ENCODE results near the gene ELOVL4. TPM values are rescaled to one million over a fixed set of nuclear protein-coding genes. Genes with fewer than 3 reads are reported as not detected.

The ELOVL4 gene
- total and polyA plus RNA-seq, 4 experiments from 2014 or later: 2.7 to 7.4 (median 4.3) TPM

- Mint-ChIP-seq H3K36me3 (peaks cover 3 to 4% of the 10 kb centered on the region in 2 donors), H3K9me3 (no peaks in the 10 kb centered on the region), H3K4me3 (no peak overlapping the region), H3K27ac (no peak overlapping the region), H3K27me3 (peaks cover 0 to 2% of the 10 kb centered on the region in 2 donors), H3K4me1 (no peaks in the 10 kb centered on the region)
- intact Hi-C loops (cut with micrococcal nuclease): no loop called here
- no peaks in the 10 kb centered on the region for H3K27me3 ChIP-seq (ENCODE audit: insufficient read depth, low read length)
- no peak for DNase-seq
- CTCF ChIA-PET (ENCODE audit: partially characterized antibody): no interaction called here
- H3K9me3 ChIP-seq (ENCODE audit: control insufficient read depth in 1 of 2, low read length in 2 of 2): no peaks in the 10 kb centered on the region
- H3K27ac ChIP-seq (ENCODE audit: low read depth, low read length): no peak overlapping the region
- H3K4me3 ChIP-seq (ENCODE audit: low read length in 2 of 2): no peak overlapping the region
- H3K4me1 ChIP-seq (ENCODE audit: insufficient read depth, low read length): no peaks in the 10 kb centered on the region
- H3K36me3 ChIP-seq (ENCODE audit: insufficient read depth, low read length): no peaks in the 10 kb centered on the region
- POLR2A ChIA-PET (ENCODE audit: partially characterized antibody): no interaction called here
These were observed 25.3 kb downstream of the ELOVL4 start for GRCh38 chr6:79922018-79922417.

GRCh38 chr6:79913369-79913768 lies 34.0 kb downstream of the ELOVL4 start:
- Mint-ChIP-seq H3K27me3 (peaks cover 3 to 5% of the 10 kb centered on the region in 2 donors), H3K9me3 (peaks cover 0 to 2% (median 0%) of the 10 kb centered on the region in 8 donors), H3K36me3 (peaks cover 0 to 5% of the 10 kb centered on the region in 2 donors), H3K4me1 (peaks cover 4 to 15% (median 7%) of the 10 kb centered on the region in 4 donors), H3K4me3 (no peak overlapping the region), H3K27ac (no peak overlapping the region)
- Histone ChIP-seq H3K9me3 (ENCODE audit: control insufficient read depth in 1 of 2, low read length in 2 of 2) (no peaks in the 10 kb centered on the region), H3K4me3 (ENCODE audit: low read length in 2 of 2) (no peak overlapping the region), H3K4me1 (ENCODE audit: insufficient read depth, low read length) (peaks cover 10% of the 10 kb centered on the region), H3K27ac (ENCODE audit: low read depth, low read length) (no peak overlapping the region), H3K36me3 (ENCODE audit: insufficient read depth, low read length) (no peaks in the 10 kb centered on the region), H3K27me3 (ENCODE audit: insufficient read depth, low read length) (no peaks in the 10 kb centered on the region)
- CTCF ChIA-PET (ENCODE audit: partially characterized antibody): no interaction called here
- intact Hi-C loops (cut with micrococcal nuclease): no loop called here
- POLR2A ChIA-PET (ENCODE audit: partially characterized antibody): no interaction called here
- peak in 1 of 5 donors; percentile 39 for DNase-seq

- Mint-ChIP-seq H3K9me3 (peaks cover 0 to 2% (median 0%) of the 10 kb centered on the region in 8 donors), H3K27ac (no peak overlapping the region), H3K36me3 (peaks cover 0 to 5% of the 10 kb centered on the region in 2 donors), H3K4me3 (no peak overlapping the region), H3K27me3 (peaks cover 3 to 5% of the 10 kb centered on the region in 2 donors), H3K4me1 (peaks cover 4 to 15% (median 7%) of the 10 kb centered on the region in 4 donors)
- no peak overlapping the region for H3K27ac ChIP-seq (ENCODE audit: low read depth, low read length)
- H3K36me3 ChIP-seq (ENCODE audit: insufficient read depth, low read length): no peaks in the 10 kb centered on the region
- H3K27me3 ChIP-seq (ENCODE audit: insufficient read depth, low read length): no peaks in the 10 kb centered on the region
- POLR2A ChIA-PET (ENCODE audit: partially characterized antibody): no interaction called here
- intact Hi-C loops (cut with micrococcal nuclease): no loop called here
- DNase-seq: no peak
- CTCF ChIA-PET (ENCODE audit: partially characterized antibody): interaction anchor here (2.7 kb wide), 1 partner anchor 43 kb away, joined by 11 read pairs; no protein-coding TSS in a partner anchor
- no peak overlapping the region for H3K4me3 ChIP-seq (ENCODE audit: low read length in 2 of 2)
- H3K9me3 ChIP-seq (ENCODE audit: control insufficient read depth in 1 of 2, low read length in 2 of 2): no peaks in the 10 kb centered on the region
- H3K4me1 ChIP-seq (ENCODE audit: insufficient read depth, low read length): peaks cover 10% of the 10 kb centered on the region
These were observed 35.4 kb downstream of the ELOVL4 start for GRCh38 chr6:79911992-79912391.

- Histone ChIP-seq H3K4me3 (ENCODE audit: low read length in 2 of 2) (no peak overlapping the region), H3K27me3 (ENCODE audit: insufficient read depth, low read length) (no peaks in the 10 kb centered on the region), H3K4me1 (ENCODE audit: insufficient read depth, low read length) (peaks cover 10% of the 10 kb centered on the region), H3K36me3 (ENCODE audit: insufficient read depth, low read length) (no peaks in the 10 kb centered on the region), H3K27ac (ENCODE audit: low read depth, low read length) (no peak overlapping the region), H3K9me3 (ENCODE audit: control insufficient read depth in 1 of 2, low read length in 2 of 2) (no peaks in the 10 kb centered on the region)
- Mint-ChIP-seq H3K27me3 (peaks cover 3 to 5% of the 10 kb centered on the region in 2 donors), H3K4me1 (peaks cover 4 to 15% (median 7%) of the 10 kb centered on the region in 4 donors), H3K4me3 (no peak overlapping the region), H3K36me3 (no peaks in the 10 kb centered on the region), H3K9me3 (peaks cover 0 to 2% (median 0%) of the 10 kb centered on the region in 8 donors), H3K27ac (no peak overlapping the region)
- no peak for DNase-seq
- POLR2A ChIA-PET (ENCODE audit: partially characterized antibody): no interaction called here
- intact Hi-C loops (cut with micrococcal nuclease): no loop called here
- CTCF ChIA-PET (ENCODE audit: partially characterized antibody): no interaction called here
These were observed 37.8 kb downstream of the ELOVL4 start for GRCh38 chr6:79909517-79909916.

- H3K36me3 ChIP-seq (ENCODE audit: insufficient read depth, low read length): no peaks in the 10 kb centered on the region
- Mint-ChIP-seq H3K27ac (no peak overlapping the region), H3K9me3 (no peaks in the 10 kb centered on the region), H3K36me3 (no peaks in the 10 kb centered on the region), H3K4me1 (no peaks in the 10 kb centered on the region), H3K27me3 (peaks cover 0 to 2% of the 10 kb centered on the region in 2 donors), H3K4me3 (no peak overlapping the region)
- no peak overlapping the region for H3K4me3 ChIP-seq (ENCODE audit: low read length in 2 of 2)
- no peaks in the 10 kb centered on the region for H3K4me1 ChIP-seq (ENCODE audit: insufficient read depth, low read length)
- H3K27ac ChIP-seq (ENCODE audit: low read depth, low read length): no peak overlapping the region
- H3K9me3 ChIP-seq (ENCODE audit: control insufficient read depth in 1 of 2, low read length in 2 of 2): no peaks in the 10 kb centered on the region
- intact Hi-C loops (cut with micrococcal nuclease): no loop called here
- ChIA-PET CTCF (ENCODE audit: partially characterized antibody) (interaction anchor here (1.5 kb wide), 1 partner anchor 32 kb away, joined by 4 read pairs; no protein-coding TSS in a partner anchor), POLR2A (ENCODE audit: partially characterized antibody) (no interaction called here)
- no peaks in the 10 kb centered on the region for H3K27me3 ChIP-seq (ENCODE audit: insufficient read depth, low read length)
- DNase-seq: no peak
These were observed 45.3 kb downstream of the ELOVL4 start for GRCh38 chr6:79902046-79902445.

- peaks cover 2 to 5% of the 10 kb centered on the region in 2 donors for H3K27me3 Mint-ChIP-seq
- Histone ChIP-seq H3K27me3 (ENCODE audit: insufficient read depth, low read length) (no peaks in the 10 kb centered on the region), H3K4me1 (ENCODE audit: insufficient read depth, low read length) (no peaks in the 10 kb centered on the region), H3K9me3 (ENCODE audit: control insufficient read depth in 1 of 2, low read length in 2 of 2) (no peaks in the 10 kb centered on the region), H3K27ac (ENCODE audit: low read depth, low read length) (no peak overlapping the region), H3K4me3 (ENCODE audit: low read length in 2 of 2) (no peak overlapping the region), H3K36me3 (ENCODE audit: insufficient read depth, low read length) (no peaks in the 10 kb centered on the region)
- H3K27ac Mint-ChIP-seq: no peak overlapping the region
- peaks cover 0 to 3% (median 0%) of the 10 kb centered on the region in 8 donors for H3K9me3 Mint-ChIP-seq
- ChIA-PET CTCF (ENCODE audit: partially characterized antibody) (interaction anchor here (1.8 to 2.0 kb wide), 2 partner anchors 9 to 28 kb away, joined by 4 to 6 read pairs; no protein-coding TSS in a partner anchor), POLR2A (ENCODE audit: partially characterized antibody) (no interaction called here)
- intact Hi-C loops (cut with micrococcal nuclease): no loop called here
- no peaks in the 10 kb centered on the region for H3K4me1 Mint-ChIP-seq
- DNase-seq: no peak
- no peaks in the 10 kb centered on the region for H3K36me3 Mint-ChIP-seq
- no peak overlapping the region for H3K4me3 Mint-ChIP-seq
These were observed 49.3 kb downstream of the ELOVL4 start for GRCh38 chr6:79898076-79898475.

- Histone ChIP-seq H3K4me3 (ENCODE audit: low read length in 2 of 2) (no peak overlapping the region), H3K36me3 (ENCODE audit: insufficient read depth, low read length) (no peaks in the 10 kb centered on the region), H3K27me3 (ENCODE audit: insufficient read depth, low read length) (no peaks in the 10 kb centered on the region), H3K4me1 (ENCODE audit: insufficient read depth, low read length) (no peaks in the 10 kb centered on the region), H3K9me3 (ENCODE audit: control insufficient read depth in 1 of 2, low read length in 2 of 2) (no peaks in the 10 kb centered on the region), H3K27ac (ENCODE audit: low read depth, low read length) (no peak overlapping the region)
- Mint-ChIP-seq H3K36me3 (no peaks in the 10 kb centered on the region), H3K27ac (no peak overlapping the region), H3K4me3 (no peak overlapping the region), H3K4me1 (no peaks in the 10 kb centered on the region), H3K9me3 (peaks cover 0 to 21% (median 6%) of the 10 kb centered on the region in 8 donors), H3K27me3 (peaks cover 2 to 5% of the 10 kb centered on the region in 2 donors)
- DNase-seq: no peak
- POLR2A ChIA-PET (ENCODE audit: partially characterized antibody): no interaction called here
- CTCF ChIA-PET (ENCODE audit: partially characterized antibody): interaction anchor here (0.9 kb wide), 1 partner anchor 18 kb away, joined by 3 read pairs; no protein-coding TSS in a partner anchor
- intact Hi-C loops (cut with micrococcal nuclease): no loop called here
These were observed 51.3 kb downstream of the ELOVL4 start for GRCh38 chr6:79896075-79896449.

Data from CD4-positive, alpha-beta memory T cell (primary cell).